A375 (cell line): ENCODE results near the gene C22orf15. TPM values are rescaled to one million over a fixed set of nuclear protein-coding genes. Genes with fewer than 3 reads are reported as not detected.

ENCODE experiments used
- total RNA-seq: library from RNA; depleted of rRNA; stranded (reverse); fragments of >200 nt; shearing (Covaris generic); gene quantifications from 2 replicates; pipeline ENCODE4 v1.2.3, GENCODE V29; 2014; rRNA removed

C22orf15 gene
- not detected in 2 replicates for total RNA-seq

GRCh38 chr22:23762842-23763578 is at the start of gene C22orf15:
TSS of gene C22orf15 (plus strand) at chr22:23762990. CDS start at chr22:23763307, 317 bp downstream.

GRCh38 chr22:23750714-23751440 is 11.9 kb upstream of the C22orf15 start, which contains the start of gene ZNF70:
TSS of gene ZNF70 (minus strand) at chr22:23751112. CDS start at chr22:23745140, 5,972 bp downstream.

GRCh38 chr22:23754220-23754919 is 8.4 kb upstream of the C22orf15 start, which contains the start of gene VPREB3:
TSS of gene VPREB3 (minus strand) at chr22:23754425. CDS start at chr22:23754363, 62 bp downstream.

GRCh38 chr22:23767673-23768548 is 5.1 kb downstream of the C22orf15 start, which contains the start of gene CHCHD10:
TSS of gene CHCHD10 (minus strand) at chr22:23767972. CDS start at chr22:23767874, 98 bp downstream.

GRCh38 chr22:23772649-23773473 is 10.1 kb downstream of the C22orf15 start, which contains the start of gene MMP11:
TSS of gene MMP11 (plus strand) at chr22:23772849. CDS start at chr22:23772871, 22 bp downstream.

GRCh38 chr22:23786752-23787599 is 24.2 kb downstream of the C22orf15 start, which contains the start of gene SMARCB1:
TSS of gene SMARCB1 (plus strand) at chr22:23786966. CDS start at chr22:23787170, 204 bp downstream.

Other genes starting within 250 kb of the C22orf15 start
- not detected in 2 replicates for gene IGLL1, start 182.7 kb upstream of the C22orf15 start, total RNA-seq
- 0.15 TPM in 1 of 2 replicates, not detected in the other for gene DRICH1, start 130.7 kb upstream of the C22orf15 start, total RNA-seq
- not detected in 2 replicates for gene RGL4, start 72.0 kb upstream of the C22orf15 start, total RNA-seq
- 2.9 and 3.4 TPM in 2 replicates for gene ZNF70, start 11.9 kb upstream of the C22orf15 start, total RNA-seq
- gene VPREB3, start 8.6 kb upstream of the C22orf15 start, total RNA-seq = not detected in 2 replicates
- 11.1 and 14.9 TPM in 2 replicates for gene CHCHD10, start 5.0 kb downstream of the C22orf15 start, total RNA-seq
- 1.5 and 2.2 TPM in 2 replicates for gene MMP11, start 9.9 kb downstream of the C22orf15 start, total RNA-seq
- 72.8 and 76.7 TPM in 2 replicates for gene SMARCB1, start 24.0 kb downstream of the C22orf15 start, total RNA-seq
- 0.19 TPM in 1 of 2 replicates, not detected in the other for gene DERL3, start 76.0 kb downstream of the C22orf15 start, total RNA-seq
- gene SLC2A11, start 94.9 kb downstream of the C22orf15 start, total RNA-seq = 12.6 and 12.9 TPM in 2 replicates
- 480 and 587 TPM in 2 replicates for gene MIF, start 131.4 kb downstream of the C22orf15 start, total RNA-seq
- 0.38 and 1.4 TPM in 2 replicates for gene GSTT2B, start 198.2 kb downstream of the C22orf15 start, total RNA-seq
- gene DDTL, start 203.9 kb downstream of the C22orf15 start, total RNA-seq = 0.21 and 0.79 TPM in 2 replicates
- 150 and 200 TPM in 2 replicates for gene DDT, start 211.5 kb downstream of the C22orf15 start, total RNA-seq
- gene GSTT2, start 217.1 kb downstream of the C22orf15 start, total RNA-seq = not detected in 2 replicates
- gene GSTT4, start 242.5 kb downstream of the C22orf15 start, total RNA-seq = not detected in 2 replicates
- 38.2 and 39.6 TPM in 2 replicates for gene CABIN1, start 248.3 kb downstream of the C22orf15 start, total RNA-seq